Activated T-helper 2 cell treated with anti-CD3 and anti-CD28 coated beads, Interferon-gamma antibody, Interleukin-2, Interleukin-4, amounts not matched to agents 10 μg/mL and 5 μg/mL and 100 μg/mL, durations not matched to agents 14 hours and 24 hours and 36 hours (primary cell): ENCODE measurements around the gene PSMD9. TPM values are rescaled to one million over a fixed set of nuclear protein-coding genes. Genes with fewer than 3 reads are reported as not detected.
"Not testable (repeated sequence)": the region's sequence is repeated elsewhere in the genome, so short reads cannot be mapped to it uniquely, and the experiment has no call there.

Experiments
- DNase-seq: peaks from one replicate; pipeline ENCODE4 v3.0.0; 2021; ENCODE audit warnings: low spot score
- H3K27ac Mint-ChIP-seq: one replicate; pipeline ENCODE4 v1.8.0; 2021; ENCODE audit warnings: mixed read lengths
- H3K27me3 Mint-ChIP-seq: one replicate; pipeline ENCODE4 v1.8.0; 2021; ENCODE audit warnings: low read depth, mixed read lengths
- H3K36me3 Mint-ChIP-seq: one replicate; pipeline ENCODE4 v1.8.0; 2021; ENCODE audit warnings: low read depth, mixed read lengths
- H3K4me1 Mint-ChIP-seq: one replicate; pipeline ENCODE4 v1.8.0; 2021; ENCODE audit warnings: low read depth, mixed read lengths
- H3K4me3 Mint-ChIP-seq: one replicate; pipeline ENCODE4 v1.8.0; 2021; ENCODE audit warnings: low read depth, mild to moderate bottlenecking, moderate library complexity, mixed read lengths
- H3K9me3 Mint-ChIP-seq: one replicate; pipeline ENCODE4 v1.8.0; 2021; ENCODE audit warnings: mixed read lengths
- intact Hi-C: fragments of 100-400 bp; cut with micrococcal nuclease; formaldehyde crosslinking; loops from one replicate; pipeline ENCODE4 v1.15.1; 2023
- total RNA-seq: library from RNA; stranded (reverse); gene quantifications from 2 replicates; pipeline ENCODE4 v1.2.3, GENCODE V29; 2022

The PSMD9 gene
- total RNA-seq, 1 donor from 2014 or later: 65.2 TPM

GRCh38 chr12:121885129-121885528, 3.5 kb upstream of the PSMD9 start:
- H3K9me3 Mint-ChIP-seq, H3K27me3 Mint-ChIP-seq, H3K27ac Mint-ChIP-seq, H3K4me3 Mint-ChIP-seq, H3K4me1 Mint-ChIP-seq, H3K36me3 Mint-ChIP-seq, DNase-seq: not testable (repeated sequence)
- intact Hi-C loops: loop anchor here (10.0 kb wide), 1 partner anchor 170 kb away; the partner anchor contains the start of gene TMEM120B

- H3K9me3 Mint-ChIP-seq: no peaks in the 10 kb centered on the region
These were observed 510 bp upstream of the PSMD9 start for GRCh38 chr12:121888083-121888477.

GRCh38 chr12:121889274-121889624, 659 bp downstream of the PSMD9 start:
- no peaks in the 10 kb centered on the region for H3K9me3 Mint-ChIP-seq
- intact Hi-C loops: loop anchor here (2.0 to 10.0 kb wide), 3 partner anchors 30 to 174 kb away; partner anchors contain the start of genes CFAP251 and TMEM120B
- peak overlapping the region; percentile 99 for H3K27ac Mint-ChIP-seq
- no peak for DNase-seq
- H3K4me3 Mint-ChIP-seq: peak overlapping the region; percentile 99
- no peaks in the 10 kb centered on the region for H3K27me3 Mint-ChIP-seq
- peaks cover 30% of the 10 kb centered on the region for H3K36me3 Mint-ChIP-seq
- H3K4me1 Mint-ChIP-seq: peaks cover 28% of the 10 kb centered on the region

More at GRCh38 chr12:121888083-121888477, 510 bp upstream of the PSMD9 start:
- DNase-seq: no peak
- H3K27me3 Mint-ChIP-seq: peaks cover 5% of the 10 kb centered on the region
- H3K4me3 Mint-ChIP-seq: peak overlapping the region; percentile 99
- H3K36me3 Mint-ChIP-seq: peaks cover 22% of the 10 kb centered on the region
- peaks cover 16% of the 10 kb centered on the region for H3K4me1 Mint-ChIP-seq
- intact Hi-C loops: loop anchor here (1.0 to 10.0 kb wide), 5 partner anchors 31 to 173 kb away; partner anchors contain the start of genes CFAP251 and TMEM120B
- peak overlapping the region; percentile 99 for H3K27ac Mint-ChIP-seq

- not testable (repeated sequence) for H3K27me3 Mint-ChIP-seq, H3K9me3 Mint-ChIP-seq, DNase-seq
- Mint-ChIP-seq H3K36me3 (peaks cover 33% of the 10 kb centered on the region), H3K27ac (peak overlapping the region; percentile 99), H3K4me1 (peaks cover 30% of the 10 kb centered on the region), H3K4me3 (peak overlapping the region; percentile 99)
- intact Hi-C loops: loop anchor here (2.0 to 10.0 kb wide), 3 partner anchors 29 to 175 kb away; partner anchors contain the start of genes CFAP251 and TMEM120B
These were observed 1.1 kb downstream of the PSMD9 start for GRCh38 chr12:121889661-121890060.

GRCh38 chr12:121892673-121893561, 4.3 kb downstream of the PSMD9 start:
- Mint-ChIP-seq H3K4me1 (peaks cover 34% of the 10 kb centered on the region), H3K4me3 (no peak overlapping the region), H3K27ac (peak overlapping the region; percentile 11), H3K9me3 (no peaks in the 10 kb centered on the region), H3K27me3 (no peaks in the 10 kb centered on the region), H3K36me3 (peaks cover 52% of the 10 kb centered on the region)
- intact Hi-C loops: no loop called here
- no peak for DNase-seq

GRCh38 chr12:121893961-121894460, 5.4 kb downstream of the PSMD9 start:
- peaks cover 31% of the 10 kb centered on the region for H3K4me1 Mint-ChIP-seq
- DNase-seq: no peak
- peak overlapping the region; percentile 89 for H3K27ac Mint-ChIP-seq
- peaks cover 54% of the 10 kb centered on the region for H3K36me3 Mint-ChIP-seq
- peak overlapping the region; percentile 55 for H3K4me3 Mint-ChIP-seq
- no peaks in the 10 kb centered on the region for H3K9me3 Mint-ChIP-seq
- intact Hi-C loops: no loop called here
- H3K27me3 Mint-ChIP-seq: no peaks in the 10 kb centered on the region

GRCh38 chr12:121894633-121895032, 6.0 kb downstream of the PSMD9 start:
- no peaks in the 10 kb centered on the region for H3K9me3 Mint-ChIP-seq
- H3K4me1 Mint-ChIP-seq: peaks cover 26% of the 10 kb centered on the region
- peak overlapping the region; percentile 78 for H3K27ac Mint-ChIP-seq
- peaks cover 56% of the 10 kb centered on the region for H3K36me3 Mint-ChIP-seq
- H3K4me3 Mint-ChIP-seq: no peak overlapping the region
- intact Hi-C loops: no loop called here
- no peaks in the 10 kb centered on the region for H3K27me3 Mint-ChIP-seq
- no peak for DNase-seq

GRCh38 chr12:121898287-121898686, 9.7 kb downstream of the PSMD9 start:
- H3K9me3 Mint-ChIP-seq: no peaks in the 10 kb centered on the region
- H3K27ac Mint-ChIP-seq: no peak overlapping the region
- H3K4me3 Mint-ChIP-seq: no peak overlapping the region
- no peaks in the 10 kb centered on the region for H3K27me3 Mint-ChIP-seq
- DNase-seq: no peak
- intact Hi-C loops: no loop called here
- peaks cover 15% of the 10 kb centered on the region for H3K4me1 Mint-ChIP-seq
- peaks cover 63% of the 10 kb centered on the region for H3K36me3 Mint-ChIP-seq

- Mint-ChIP-seq H3K4me1 (peaks cover 4% of the 10 kb centered on the region), H3K27ac (no peak overlapping the region), H3K4me3 (no peak overlapping the region), H3K9me3 (no peaks in the 10 kb centered on the region), H3K36me3 (peaks cover 58% of the 10 kb centered on the region), H3K27me3 (no peaks in the 10 kb centered on the region)
- no peak for DNase-seq
- intact Hi-C loops: no loop called here
These were observed 11.0 kb downstream of the PSMD9 start for GRCh38 chr12:121899590-121899989.

GRCh38 chr12:121903202-121903601, 14.6 kb downstream of the PSMD9 start:
- Mint-ChIP-seq H3K27ac (no peak overlapping the region), H3K36me3 (peaks cover 57% of the 10 kb centered on the region), H3K27me3 (no peaks in the 10 kb centered on the region), H3K4me1 (no peaks in the 10 kb centered on the region), H3K4me3 (no peak overlapping the region), H3K9me3 (no peaks in the 10 kb centered on the region)
- DNase-seq: no peak
- intact Hi-C loops: no loop called here

GRCh38 chr12:121905746-121906145, 17.2 kb downstream of the PSMD9 start:
- Mint-ChIP-seq H3K4me3 (no peak overlapping the region), H3K27me3 (no peaks in the 10 kb centered on the region), H3K4me1 (peaks cover 4% of the 10 kb centered on the region), H3K36me3 (peaks cover 60% of the 10 kb centered on the region), H3K9me3 (no peaks in the 10 kb centered on the region), H3K27ac (no peak overlapping the region)
- intact Hi-C loops: no loop called here
- no peak for DNase-seq

GRCh38 chr12:121908702-121909101, 20.1 kb downstream of the PSMD9 start:
- peaks cover 9% of the 10 kb centered on the region for H3K4me1 Mint-ChIP-seq
- H3K36me3 Mint-ChIP-seq: peaks cover 55% of the 10 kb centered on the region
- DNase-seq: no peak
- H3K27me3 Mint-ChIP-seq: no peaks in the 10 kb centered on the region
- no peaks in the 10 kb centered on the region for H3K9me3 Mint-ChIP-seq
- intact Hi-C loops: no loop called here
- no peak overlapping the region for H3K27ac Mint-ChIP-seq
- H3K4me3 Mint-ChIP-seq: no peak overlapping the region
